GM12878 (cell line): ENCODE results near the gene MAPRE3.

ENCODE experiments used
- BRCA1 ChIP-seq: IDR thresholded peaks from 2 replicates; pipeline ENCODE4 v1.6.1; 2011; ENCODE audit warnings: low read depth, low read length, improper control_type of control experiment
- CREM ChIP-seq: IDR thresholded peaks from 2 replicates; pipeline ENCODE4 v1.6.1; 2014; ENCODE audit warnings: antibody characterized with exemption, low read depth
- EP300 ChIP-seq, 2 experiments: fragments of 150-350 bp in 1 of 2; IDR thresholded peaks; 2 replicates each; pipeline ENCODE4 v1.6.1; 2011 to 2012; ENCODE audit warnings: low read depth in 2 of 2, low read length in 2 of 2, borderline replicate concordance in 1 of 2, improper control_type of control experiment in 1 of 2, inconsistent platforms in 1 of 2; ENCODE audit not compliant: control insufficient read depth in 1 of 2
- FOXM1 ChIP-seq: IDR thresholded peaks from 2 replicates; pipeline ENCODE4 v1.6.1; 2012; ENCODE audit warnings: low read depth, mild to moderate bottlenecking, inconsistent platforms, low read length, moderate library complexity
- MXI1 ChIP-seq: fragments of 150-350 bp; IDR thresholded peaks from 2 replicates; pipeline ENCODE4 v1.6.1; 2011; ENCODE audit warnings: low read depth, mild to moderate bottlenecking, inconsistent platforms, low read length, improper control_type of control experiment
- PKNOX1 ChIP-seq: fragments of 450-650 bp; IDR thresholded peaks from 2 replicates; pipeline ENCODE4 v1.6.1; 2016; ENCODE audit warnings: mild to moderate bottlenecking
- POLR2A ChIP-seq: IDR thresholded peaks from 2 replicates; pipeline ENCODE4 v1.6.1; 2011; ENCODE audit warnings: low read depth, mild to moderate bottlenecking, low read length
- POLR2AphosphoS2 ChIP-seq: IDR thresholded peaks from 2 replicates; pipeline ENCODE4 v1.6.1; 2011; ENCODE audit warnings: low read depth, mild to moderate bottlenecking, low read length, improper control_type of control experiment, moderate library complexity
- RELA ChIP-seq: fragments of 450-650 bp; IDR thresholded peaks from 2 replicates; pipeline ENCODE4 v1.8.0; 2014; ENCODE audit warnings: borderline replicate concordance; ENCODE audit not compliant: partially characterized antibody
- SIX5 ChIP-seq: IDR thresholded peaks from 2 replicates; pipeline ENCODE4 v1.6.1; 2011; ENCODE audit warnings: mild to moderate bottlenecking, low read depth, low read length, moderate library complexity; ENCODE audit not compliant: severe bottlenecking
- TCF7 ChIP-seq: IDR thresholded peaks from 2 replicates; pipeline ENCODE4 v1.6.1; 2014; ENCODE audit warnings: antibody characterized with exemption, borderline replicate concordance
- ZBTB33 ChIP-seq: fragments of 450-650 bp; IDR thresholded peaks from 2 replicates; pipeline ENCODE4 v1.6.1; 2017; ENCODE audit warnings: mild to moderate bottlenecking
- ZNF207 ChIP-seq: fragments of 450-650 bp; IDR thresholded peaks from 2 replicates; pipeline ENCODE4 v1.6.1; 2014; ENCODE audit warnings: antibody characterized with exemption, mild to moderate bottlenecking, borderline replicate concordance
- TF ChIP-seq, protein P1 (sequence below), 3 experiments: IDR thresholded peaks in 2 of 3; conservative IDR thresholded peaks in 1 of 3; 2 replicates each; pipeline ENCODE4 v1.5.1; 2011; ENCODE audit warnings: low read depth in 3 of 3, low read length in 3 of 3, mild to moderate bottlenecking in 3 of 3, control low read depth in 2 of 3, moderate library complexity in 2 of 3, inconsistent platforms in 1 of 3, mixed read lengths in 1 of 3; ENCODE audit not compliant: control insufficient read depth in 2 of 3, insufficient read depth in 1 of 3; ENCODE audit errors: extremely low read depth in 1 of 3

DNA sequence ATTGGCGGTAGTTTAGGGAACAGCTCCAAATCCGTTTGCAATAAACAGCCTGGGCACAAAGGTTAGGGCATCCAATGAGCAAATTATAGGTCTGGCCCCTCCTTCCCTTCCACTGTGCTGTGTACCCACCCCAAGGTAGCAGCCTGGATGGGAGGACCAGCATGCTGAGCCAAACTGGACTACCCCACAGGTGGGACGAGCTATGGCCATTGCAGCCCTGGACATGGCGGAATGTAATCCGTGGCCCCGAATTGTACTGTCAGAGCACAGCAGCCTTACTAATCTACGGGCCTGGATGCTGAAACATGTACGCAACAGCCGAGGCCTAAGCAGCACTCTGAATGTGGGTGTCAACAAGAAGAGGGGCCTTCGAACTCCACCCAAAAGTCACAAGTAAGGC is 87.8 kb downstream of the MAPRE3 start:
- TF ChIP-seq, protein P1, sequence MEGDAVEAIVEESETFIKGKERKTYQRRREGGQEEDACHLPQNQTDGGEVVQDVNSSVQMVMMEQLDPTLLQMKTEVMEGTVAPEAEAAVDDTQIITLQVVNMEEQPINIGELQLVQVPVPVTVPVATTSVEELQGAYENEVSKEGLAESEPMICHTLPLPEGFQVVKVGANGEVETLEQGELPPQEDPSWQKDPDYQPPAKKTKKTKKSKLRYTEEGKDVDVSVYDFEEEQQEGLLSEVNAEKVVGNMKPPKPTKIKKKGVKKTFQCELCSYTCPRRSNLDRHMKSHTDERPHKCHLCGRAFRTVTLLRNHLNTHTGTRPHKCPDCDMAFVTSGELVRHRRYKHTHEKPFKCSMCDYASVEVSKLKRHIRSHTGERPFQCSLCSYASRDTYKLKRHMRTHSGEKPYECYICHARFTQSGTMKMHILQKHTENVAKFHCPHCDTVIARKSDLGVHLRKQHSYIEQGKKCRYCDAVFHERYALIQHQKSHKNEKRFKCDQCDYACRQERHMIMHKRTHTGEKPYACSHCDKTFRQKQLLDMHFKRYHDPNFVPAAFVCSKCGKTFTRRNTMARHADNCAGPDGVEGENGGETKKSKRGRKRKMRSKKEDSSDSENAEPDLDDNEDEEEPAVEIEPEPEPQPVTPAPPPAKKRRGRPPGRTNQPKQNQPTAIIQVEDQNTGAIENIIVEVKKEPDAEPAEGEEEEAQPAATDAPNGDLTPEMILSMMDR (IDR thresholded peaks at IDR 0.05 in 2 of 3, conservative IDR thresholded peaks at IDR 0.05 in 1 of 3; ENCODE audit: control insufficient read depth in 2 of 3, extremely low read depth in 1 of 3, insufficient read depth in 1 of 3, low read depth in 3 of 3, low read length in 3 of 3) = no peak
- TF ChIP-seq RELA = no peak
- TF ChIP-seq SIX5 = no peak
- no peak for TF ChIP-seq ZNF207
- no peak for TF ChIP-seq MXI1
- TF ChIP-seq POLR2A = peak; percentile 62
- TF ChIP-seq TCF7 = no peak
- TF ChIP-seq CREM = no peak
- no peak for TF ChIP-seq BRCA1
- TF ChIP-seq POLR2AphosphoS2 = no peak; the same call in 1 of the 2 replicates
- TF ChIP-seq PKNOX1 = no peak
- no peak for TF ChIP-seq EP300 (IDR thresholded peaks at IDR 0.05; ENCODE audit: borderline replicate concordance in 1 of 2, control insufficient read depth in 1 of 2, low read depth in 2 of 2, low read length in 2 of 2)
- TF ChIP-seq FOXM1 = no peak
- TF ChIP-seq ZBTB33 = no peak
